ENCODE measurements around the gene YTHDF2.
"Not testable (repeated sequence)": the region's sequence is repeated elsewhere in the genome, so short reads cannot be mapped to it uniquely, and the experiment has no call there.

- TF ChIP-seq AR (CRISPR knock-in tag; IDR thresholded peaks at IDR 0.05); ZNF317 (CRISPR knock-in tag; IDR thresholded peaks at IDR 0.05; ENCODE audit: borderline replicate concordance, low read depth); CREB1 (CRISPR knock-in tag; IDR thresholded peaks at IDR 0.05); MYBL2 (CRISPR knock-in tag; IDR thresholded peaks at IDR 0.05): not testable (repeated sequence)
- TF ChIP-seq, protein P1, sequence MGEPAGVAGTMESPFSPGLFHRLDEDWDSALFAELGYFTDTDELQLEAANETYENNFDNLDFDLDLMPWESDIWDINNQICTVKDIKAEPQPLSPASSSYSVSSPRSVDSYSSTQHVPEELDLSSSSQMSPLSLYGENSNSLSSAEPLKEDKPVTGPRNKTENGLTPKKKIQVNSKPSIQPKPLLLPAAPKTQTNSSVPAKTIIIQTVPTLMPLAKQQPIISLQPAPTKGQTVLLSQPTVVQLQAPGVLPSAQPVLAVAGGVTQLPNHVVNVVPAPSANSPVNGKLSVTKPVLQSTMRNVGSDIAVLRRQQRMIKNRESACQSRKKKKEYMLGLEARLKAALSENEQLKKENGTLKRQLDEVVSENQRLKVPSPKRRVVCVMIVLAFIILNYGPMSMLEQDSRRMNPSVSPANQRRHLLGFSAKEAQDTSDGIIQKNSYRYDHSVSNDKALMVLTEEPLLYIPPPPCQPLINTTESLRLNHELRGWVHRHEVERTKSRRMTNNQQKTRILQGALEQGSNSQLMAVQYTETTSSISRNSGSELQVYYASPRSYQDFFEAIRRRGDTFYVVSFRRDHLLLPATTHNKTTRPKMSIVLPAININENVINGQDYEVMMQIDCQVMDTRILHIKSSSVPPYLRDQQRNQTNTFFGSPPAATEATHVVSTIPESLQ (CRISPR knock-in tag; IDR thresholded peaks at IDR 0.05) = not testable (repeated sequence)
These were observed 35.2 kb downstream of the YTHDF2 start for GRCh38 chr1:28771921-28772320.

All from WTC11 (cell line).